ENCODE measurements around the gene OGFOD3.

Gene OGFOD3

GRCh38 chr17:82408288-82408937 is 10.0 kb downstream of the OGFOD3 start:
- no peak for TF ChIP-seq CTCF (IDR thresholded peaks at IDR 0.05; ENCODE audit: low read depth, low read length, missing control alignments)
- in situ Hi-C loops (cut with HindIII; ENCODE audit: low sequenced_read_pairs): no loop called here
- H3K4me3 ChIP-seq (ENCODE audit: low read depth, low read length): no peak overlapping the region
- DNase-seq (ENCODE audit: low read depth): no peak

GRCh38 chr17:82407255-82407654 is 11.1 kb downstream of the OGFOD3 start:
- no peak for TF ChIP-seq CTCF (IDR thresholded peaks at IDR 0.05; ENCODE audit: low read depth, low read length, missing control alignments)
- peak; percentile 15 for DNase-seq (ENCODE audit: low read depth)
- no peak overlapping the region for H3K4me3 ChIP-seq (ENCODE audit: low read depth, low read length)
- in situ Hi-C loops (cut with HindIII; ENCODE audit: low sequenced_read_pairs): no loop called here

- no peak overlapping the region for H3K4me3 ChIP-seq (ENCODE audit: low read depth, low read length)
- no peak for TF ChIP-seq CTCF (IDR thresholded peaks at IDR 0.05; ENCODE audit: low read depth, low read length, missing control alignments)
- in situ Hi-C loops (cut with HindIII; ENCODE audit: low sequenced_read_pairs): no loop called here
Measured at GRCh38 chr17:82406131-82406671, 12.2 kb downstream of the OGFOD3 start.

GRCh38 chr17:82405051-82405450 is 13.3 kb downstream of the OGFOD3 start:
- no peak for DNase-seq (ENCODE audit: low read depth)
- H3K4me3 ChIP-seq (ENCODE audit: low read depth, low read length): no peak overlapping the region
- in situ Hi-C loops (cut with HindIII; ENCODE audit: low sequenced_read_pairs): no loop called here
- TF ChIP-seq CTCF (IDR thresholded peaks at IDR 0.05; ENCODE audit: low read depth, low read length, missing control alignments): no peak

More at GRCh38 chr17:82406131-82406671, 12.2 kb downstream of the OGFOD3 start:
- no peak for DNase-seq (ENCODE audit: low read depth)

GRCh38 chr17:82403662-82404660 is 14.4 kb downstream of the OGFOD3 start:
- TF ChIP-seq CTCF (IDR thresholded peaks at IDR 0.05; ENCODE audit: low read depth, low read length, missing control alignments): no peak
- in situ Hi-C loops (cut with HindIII; ENCODE audit: low sequenced_read_pairs): no loop called here
- no peak for DNase-seq (ENCODE audit: low read depth)
- H3K4me3 ChIP-seq (ENCODE audit: low read depth, low read length): no peak overlapping the region

- H3K4me3 ChIP-seq (ENCODE audit: low read depth, low read length): no peak overlapping the region
- no peak for DNase-seq (ENCODE audit: low read depth)
- TF ChIP-seq CTCF (IDR thresholded peaks at IDR 0.05; ENCODE audit: low read depth, low read length, missing control alignments): no peak
- in situ Hi-C loops (cut with HindIII; ENCODE audit: low sequenced_read_pairs): no loop called here
Measured at GRCh38 chr17:82402865-82403264, 15.5 kb downstream of the OGFOD3 start.
